H1 (cell line): ENCODE data around the gene BNC2. TPM values are rescaled to one million over a fixed set of nuclear protein-coding genes. Genes with fewer than 3 reads are reported as not detected.
A peak's percentile ranks its signal among the peaks of the same experiment; 100 is the strongest.

ENCODE experiments used
- CTCF ChIA-PET: fragments of 300-600 bp; sonication (Branson Sonifier 250); formaldehyde crosslinking; loops from one replicate; lab custom pipeline; 2021; ENCODE audit not compliant: partially characterized antibody; lab: Charles Lee
- POLR2A ChIA-PET: fragments of 300-600 bp; sonication (Branson Sonifier 250); formaldehyde crosslinking; loops from one replicate; lab custom pipeline; 2021; ENCODE audit warnings: inconsistent platforms; ENCODE audit not compliant: partially characterized antibody; lab: Charles Lee
- DNase-seq, 2 experiments: peaks; one replicate each; pipeline versions ENCODE4 v3.0.0 to v3.0.0-alpha.2; 2010 to 2022; ENCODE audit warnings: low spot score in 2 of 2, low read depth in 1 of 2, mixed read lengths in 1 of 2
- FAIRE-seq: peaks from 2 replicates; lab custom pipeline; 2011; peaks lifted over from hg19 to GRCh38; lab: Jason Lieb, UNC
- H2AFZ ChIP-seq: 2 replicates; pipeline ENCODE4 v1.8.1; 2012; ENCODE audit warnings: low read length, inconsistent platforms
- H2AK5ac ChIP-seq: 2 replicates; pipeline ENCODE4 v1.6.1; 2013; ENCODE audit warnings: low read depth, low read length
- H2BK120ac ChIP-seq: replicated peaks from 2 replicates; pipeline ENCODE3; 2013; ENCODE audit warnings: low read depth, low read length, inconsistent platforms
- H2BK12ac ChIP-seq: 2 replicates; pipeline ENCODE4 v1.6.1; 2013; ENCODE audit warnings: low read depth, low read length
- H2BK15ac ChIP-seq: 2 replicates; pipeline ENCODE4 v1.6.1; 2013; ENCODE audit warnings: low read length
- H2BK20ac ChIP-seq: 2 replicates; pipeline ENCODE4 v1.6.1; 2013; ENCODE audit warnings: low read length
- H2BK5ac ChIP-seq: 2 replicates; pipeline ENCODE4 v1.6.1; 2013; ENCODE audit warnings: low read depth, low read length
- H3K14ac ChIP-seq: 2 replicates; pipeline ENCODE4 v1.6.1; 2013; ENCODE audit warnings: inconsistent platforms; ENCODE audit not compliant: insufficient read length
- H3K18ac ChIP-seq: 2 replicates; pipeline ENCODE4 v1.6.1; 2013; ENCODE audit warnings: low read length; ENCODE audit errors: extremely low read depth
- H3K23ac ChIP-seq: 2 replicates; pipeline ENCODE4 v1.6.1; 2013; ENCODE audit warnings: inconsistent platforms; ENCODE audit not compliant: insufficient read length
- H3K23me2 ChIP-seq: 2 replicates; pipeline ENCODE4 v1.6.1; 2013; ENCODE audit warnings: low read depth, low read length
- H3K27ac ChIP-seq: 2 replicates; pipeline ENCODE4 v1.6.1; 2011; ENCODE audit warnings: low read depth, low read length, inconsistent platforms
- H3K27me3 ChIP-seq, 4 experiments: replicated peaks in 1 of 4; 1 replicate in 1 of 4; 2 replicates in 3 of 4; pipeline versions ENCODE4 v1.6.1 to v1.8.1; 2011 to 2013; ENCODE audit warnings: low read length in 3 of 4, mild to moderate bottlenecking in 3 of 4, inconsistent platforms in 2 of 4, mixed read lengths in 2 of 4, moderate library complexity in 1 of 4; ENCODE audit not compliant: control insufficient read depth in 3 of 4, insufficient read depth in 3 of 4; ENCODE audit errors: extremely low read depth in 1 of 4
- H3K36me3 ChIP-seq, 4 experiments: 2 replicates each; pipeline versions ENCODE4 v1.6.1 to v1.8.1; 2011 to 2013; ENCODE audit warnings: mild to moderate bottlenecking in 4 of 4, low read length in 3 of 4, moderate library complexity in 2 of 4, control low read depth in 1 of 4, inconsistent platforms in 1 of 4; ENCODE audit not compliant: insufficient read depth in 4 of 4, control insufficient read depth in 2 of 4
- H3K4ac ChIP-seq: replicated peaks from 2 replicates; pipeline ENCODE3; 2013; ENCODE audit warnings: low read length, low read depth, mixed read lengths, inconsistent platforms; ENCODE audit not compliant: insufficient read length
- H3K4me1 ChIP-seq, 4 experiments: replicated peaks in 1 of 4; 1 replicate in 1 of 4; 2 replicates in 3 of 4; pipeline versions ENCODE4 v1.6.1 to v1.8.1; 2011 to 2013; ENCODE audit warnings: low read length in 3 of 4, inconsistent platforms in 2 of 4, mixed read lengths in 1 of 4; ENCODE audit not compliant: insufficient read depth in 4 of 4, control insufficient read depth in 3 of 4
- H3K4me2 ChIP-seq, 2 experiments: 2 replicates each; pipeline versions ENCODE4 v1.6.1 to v1.8.1; 2011 to 2013; ENCODE audit warnings: low read depth in 2 of 2, low read length in 2 of 2, control low read depth in 1 of 2, inconsistent platforms in 1 of 2, mild to moderate bottlenecking in 1 of 2; ENCODE audit not compliant: insufficient read depth in 1 of 2
- H3K4me3 ChIP-seq, 4 experiments: fragments of 200-600, 300-600 bp in 1 of 4; sonication (generic), shearing (Covaris generic), sonication (Bioruptor Twin) in 1 of 4; 2 replicates each; pipeline versions ENCODE4 v1.5.1 to v1.8.1; 2011 to 2016; ENCODE audit warnings: low read length in 4 of 4, low read depth in 3 of 4, control low read depth in 2 of 4, inconsistent platforms in 2 of 4, mild to moderate bottlenecking in 2 of 4, mixed read lengths in 1 of 4, moderate library complexity in 1 of 4; ENCODE audit not compliant: insufficient read depth in 2 of 4; ENCODE audit errors: extremely low read depth in 1 of 4
- H3K56ac ChIP-seq: replicated peaks from 2 replicates; pipeline ENCODE3; 2013; ENCODE audit warnings: low read depth, mild to moderate bottlenecking, mixed read lengths, low read length, inconsistent platforms; ENCODE audit not compliant: insufficient read length
- H3K79me1 ChIP-seq: 2 replicates; pipeline ENCODE4 v1.6.1; 2013; ENCODE audit warnings: low read depth, low read length, control low read depth
- H3K79me2 ChIP-seq, 2 experiments: 2 replicates each; pipeline versions ENCODE4 v1.6.1 to v1.8.1; 2012 to 2013; ENCODE audit warnings: low read length in 2 of 2, mild to moderate bottlenecking in 2 of 2, inconsistent platforms in 1 of 2; ENCODE audit not compliant: insufficient read depth in 2 of 2, control insufficient read depth in 1 of 2
- H3K9ac ChIP-seq, 4 experiments: replicated peaks in 1 of 4; 1 replicate in 1 of 4; 2 replicates in 3 of 4; pipeline versions ENCODE4 v1.6.1 to v1.8.1; 2011 to 2013; ENCODE audit warnings: low read depth in 3 of 4, low read length in 3 of 4, control low read depth in 2 of 4, mild to moderate bottlenecking in 2 of 4, moderate library complexity in 2 of 4, inconsistent platforms in 1 of 4; ENCODE audit errors: extremely low read depth in 1 of 4
- H3K9me3 ChIP-seq, 2 experiments: 2 replicates each; pipeline versions ENCODE4 v1.6.1 to v1.8.1; 2012 to 2013; ENCODE audit warnings: mild to moderate bottlenecking in 2 of 2, moderate library complexity in 2 of 2, control low read depth in 1 of 2, inconsistent platforms in 1 of 2, low read depth in 1 of 2, low read length in 1 of 2, mixed read lengths in 1 of 2; ENCODE audit not compliant: insufficient read depth in 2 of 2
- H4K20me1 ChIP-seq, 2 experiments: replicated peaks in 1 of 2; 2 replicates each; pipeline versions ENCODE3 to v1.8.1; 2011 to 2013; ENCODE audit warnings: inconsistent platforms in 2 of 2, low read length in 2 of 2, mild to moderate bottlenecking in 1 of 2; ENCODE audit not compliant: insufficient read depth in 2 of 2, control insufficient read depth in 1 of 2
- H4K5ac ChIP-seq: 2 replicates; pipeline ENCODE4 v1.6.1; 2013; ENCODE audit warnings: low read length, low read depth, mixed read lengths, inconsistent platforms; ENCODE audit not compliant: insufficient read length
- H4K8ac ChIP-seq: 2 replicates; pipeline ENCODE4 v1.8.0; 2013; ENCODE audit warnings: mild to moderate bottlenecking, moderate library complexity, low read length, inconsistent platforms; ENCODE audit not compliant: insufficient read depth; ENCODE audit errors: extremely low read depth
- H4K91ac ChIP-seq: replicated peaks from 2 replicates; pipeline ENCODE3; 2013; ENCODE audit warnings: low read length, mixed read lengths, inconsistent platforms; ENCODE audit not compliant: insufficient read length
- JUN ChIP-seq: IDR thresholded peaks from 2 replicates; pipeline ENCODE4 v1.6.1; 2011; ENCODE audit warnings: low read depth, mild to moderate bottlenecking, improper control_type of control experiment, low read length
- JUND ChIP-seq: IDR thresholded peaks from 2 replicates; pipeline ENCODE4 v1.6.1; 2011; ENCODE audit warnings: mild to moderate bottlenecking, improper control_type of control experiment, low read length
- WGBS, 2 experiments: shearing (Covaris generic) in 1 of 2; methylation state at CpG; one replicate each; pipeline versions ENCODE4 v1.1.6 to v1.1.7; 2013 to 2015; ENCODE audit warnings: low lambda C conversion rate in 2 of 2, mixed read lengths in 2 of 2, inconsistent platforms in 1 of 2, low coverage in 1 of 2, missing lambda C conversion rate in 1 of 2; ENCODE audit not compliant: insufficient replicate concordance in 2 of 2, insufficient coverage in 1 of 2, insufficient read length in 1 of 2; ENCODE audit errors: extremely low coverage in 1 of 2, missing lambda C conversion rate in 1 of 2; 5-methylcytosine and 5-hydroxymethylcytosine counted together
- polyA plus RNA-seq, 7 experiments: library from polyadenylated mRNA; depleted of rRNA in 3 of 7; stranded (reverse) in 5 of 7; unstranded in 2 of 7; fragments of >200 nt in 5 of 7; fragments of 200-250 nt in 2 of 7; gene quantifications; 1 replicate in 5 of 7; 2 replicates in 1 of 7; 4 replicates in 1 of 7; pipeline versions ENCODE4 v1.2.1 to v1.2.3, GENCODE V29; 2011 to 2013; ENCODE audit warnings: missing spikeins in 2 of 7, mixed read lengths in 2 of 7
- total RNA-seq: library from RNA; stranded (reverse); fragmentation: NEBNext Ultra II Directional; extraction: Animal tissue kit (Norgen Biotek cat#: 25700); gene quantifications from 2 replicates; pipeline ENCODE4 v1.2.1, GENCODE V29; 2021

The BNC2 gene
- total and polyA plus RNA-seq, 2 of the 8 experiments (the other 6 are each of a cell fraction or from before 2014, with no cell fraction given), result 16.0 to 26.8 TPM

- Histone ChIP-seq H2AFZ (no peak overlapping the region), H4K91ac (no peak overlapping the region), H3K79me1 (no peaks in the 10 kb centered on the region), H2BK5ac (no peak overlapping the region), H4K8ac (no peak overlapping the region), H2BK120ac (no peak overlapping the region), H2BK12ac (peak overlapping the region; percentile 45; the same call in 1 of the 2 replicates), H3K79me2 (no peaks in the 10 kb centered on the region; a peak in 1 of 4 replicates), H3K23ac (no peak overlapping the region), H3K9ac (no peak overlapping the region), H3K4me3 (no peak overlapping the region), H3K27ac (no peak overlapping the region), H2BK20ac (no peak overlapping the region), H3K23me2 (no peaks in the 10 kb centered on the region), H2BK15ac (no peak overlapping the region), H3K18ac (no peak overlapping the region; the same call in 1 of the 2 replicates), H3K4ac (no peak overlapping the region), H2AK5ac (no peak overlapping the region), H3K9me3 (no peaks in the 10 kb centered on the region), H4K20me1 (no peaks in the 10 kb centered on the region), H3K56ac (no peak overlapping the region), H4K5ac (no peak overlapping the region), H3K4me1 (peaks cover 7 to 33% (median 25%) of the 10 kb centered on the region in 4 experiments), H3K27me3 (no peaks in the 10 kb centered on the region), H3K4me2 (peak overlapping the region in 1 of 2 experiments; percentile 33; a peak in 2 of 4 replicates), H3K14ac (no peak overlapping the region), H3K36me3 (no peaks in the 10 kb centered on the region)
- 71% methylated on average over 2 of the region's 2 CpGs; no CpG with 5 or more reads in 1 of the 2 experiments for WGBS, 2 experiments
- ChIA-PET POLR2A (no interaction called here), CTCF (no interaction called here)
- FAIRE-seq (peak; percentile 82), DNase-seq (no peak)
- TF ChIP-seq JUN, result no peak
- TF ChIP-seq JUND, result no peak
Observed at GRCh38 chr9:16516891-16517290, 353.6 kb downstream of the BNC2 start.
